ENCODE results near the gene DOCK10.
"Not testable (repeated sequence)": the region's sequence is repeated elsewhere in the genome, so short reads cannot be mapped to it uniquely, and the experiment has no call there.

The DOCK10 gene

DNA sequence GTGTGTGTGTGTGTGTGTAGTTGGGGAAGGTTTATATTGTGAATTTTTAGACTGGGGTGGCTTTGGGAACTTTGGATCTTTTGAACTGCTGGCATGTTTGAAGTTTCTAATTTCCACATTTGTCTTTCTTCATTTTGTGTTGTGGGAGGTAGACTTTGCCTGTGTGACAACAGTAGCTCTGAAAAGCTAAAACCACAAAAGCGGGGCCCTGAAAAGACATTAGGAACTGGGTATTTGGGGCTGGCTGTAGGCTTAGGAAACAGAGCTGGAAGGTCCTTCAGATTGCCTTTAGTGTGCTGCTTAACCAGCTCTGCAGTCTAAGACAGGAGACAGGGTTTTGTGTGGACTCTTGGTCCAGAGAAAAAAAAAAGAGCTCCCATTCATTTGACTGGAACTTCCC is 27.2 kb upstream of the DOCK10 start:
- no peak overlapping the region for H3K4me3 ChIP-seq (ENCODE audit: low read depth, low read length)
- DNase-seq (ENCODE audit: low read depth) = no peak
- TF ChIP-seq, protein P1, sequence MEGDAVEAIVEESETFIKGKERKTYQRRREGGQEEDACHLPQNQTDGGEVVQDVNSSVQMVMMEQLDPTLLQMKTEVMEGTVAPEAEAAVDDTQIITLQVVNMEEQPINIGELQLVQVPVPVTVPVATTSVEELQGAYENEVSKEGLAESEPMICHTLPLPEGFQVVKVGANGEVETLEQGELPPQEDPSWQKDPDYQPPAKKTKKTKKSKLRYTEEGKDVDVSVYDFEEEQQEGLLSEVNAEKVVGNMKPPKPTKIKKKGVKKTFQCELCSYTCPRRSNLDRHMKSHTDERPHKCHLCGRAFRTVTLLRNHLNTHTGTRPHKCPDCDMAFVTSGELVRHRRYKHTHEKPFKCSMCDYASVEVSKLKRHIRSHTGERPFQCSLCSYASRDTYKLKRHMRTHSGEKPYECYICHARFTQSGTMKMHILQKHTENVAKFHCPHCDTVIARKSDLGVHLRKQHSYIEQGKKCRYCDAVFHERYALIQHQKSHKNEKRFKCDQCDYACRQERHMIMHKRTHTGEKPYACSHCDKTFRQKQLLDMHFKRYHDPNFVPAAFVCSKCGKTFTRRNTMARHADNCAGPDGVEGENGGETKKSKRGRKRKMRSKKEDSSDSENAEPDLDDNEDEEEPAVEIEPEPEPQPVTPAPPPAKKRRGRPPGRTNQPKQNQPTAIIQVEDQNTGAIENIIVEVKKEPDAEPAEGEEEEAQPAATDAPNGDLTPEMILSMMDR (IDR thresholded peaks at IDR 0.05; ENCODE audit: control insufficient read depth, extremely low read depth, insufficient read depth) = no peak

DNA sequence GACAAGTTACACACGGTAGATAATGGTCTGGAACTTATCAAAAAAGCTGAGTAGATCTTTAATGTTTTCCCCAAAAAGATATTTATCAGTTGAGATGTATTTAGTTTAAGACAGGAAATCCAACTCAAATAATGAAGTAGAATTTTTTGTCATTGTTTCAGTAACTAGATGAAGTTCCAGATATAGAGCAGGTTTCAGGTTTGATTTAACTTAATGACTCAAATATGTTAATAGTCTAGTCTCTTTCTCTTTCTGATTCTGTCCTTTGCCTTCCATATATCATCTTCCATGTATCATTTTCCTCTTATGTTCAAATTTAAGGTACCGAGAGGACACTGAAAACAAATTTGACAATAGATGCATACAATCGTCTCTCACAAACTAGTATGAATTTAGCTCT is 23.6 kb upstream of the DOCK10 start:
- H3K4me3 ChIP-seq (ENCODE audit: low read depth, low read length) = no peak overlapping the region
- no peak for DNase-seq (ENCODE audit: low read depth)
- TF ChIP-seq, protein P1 (IDR thresholded peaks at IDR 0.05; ENCODE audit: control insufficient read depth, extremely low read depth, insufficient read depth) = no peak

DNA sequence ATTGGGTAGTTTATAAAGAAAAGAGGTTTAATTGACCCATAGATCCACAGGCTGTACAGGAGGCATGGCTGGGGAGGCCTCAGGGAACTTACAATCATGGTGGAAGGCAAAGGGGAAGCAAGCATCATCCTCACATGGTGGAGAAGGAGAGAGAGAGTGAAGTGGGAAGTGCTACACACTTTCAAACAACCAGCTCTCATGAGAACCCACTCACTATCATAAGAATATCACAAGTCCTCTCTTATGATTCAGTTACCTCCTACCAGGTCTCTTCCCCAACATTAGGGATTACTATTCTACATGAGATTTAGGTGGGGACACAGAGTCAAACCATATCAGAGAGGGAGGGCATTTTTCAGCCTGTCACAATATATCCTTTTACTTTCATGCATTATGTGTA is 22.7 kb upstream of the DOCK10 start:
- TF ChIP-seq, protein P1 (IDR thresholded peaks at IDR 0.05; ENCODE audit: control insufficient read depth, extremely low read depth, insufficient read depth) = no peak
- no peak overlapping the region for H3K4me3 ChIP-seq (ENCODE audit: low read depth, low read length)
- DNase-seq (ENCODE audit: low read depth) = no peak

DNA sequence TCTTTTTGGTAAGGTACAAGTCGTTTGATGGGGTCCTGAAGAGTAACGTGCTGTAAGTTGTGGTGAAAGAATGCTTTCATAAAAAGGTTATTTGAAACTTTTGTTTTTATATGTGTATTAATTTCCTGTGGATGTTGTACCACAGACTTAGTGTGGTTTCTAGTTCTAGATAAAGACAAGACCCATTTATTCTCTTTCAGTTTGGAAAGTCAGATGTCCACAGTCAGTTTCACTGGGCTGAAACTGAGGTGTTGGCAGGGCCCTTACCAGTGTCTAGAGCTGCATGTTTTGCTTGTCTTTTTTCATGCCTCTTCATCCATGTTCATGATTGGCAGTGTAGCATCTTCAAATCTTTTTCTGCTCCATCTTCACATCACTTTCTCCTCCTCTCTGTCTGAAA is 22.1 kb upstream of the DOCK10 start:
- no peak overlapping the region for H3K4me3 ChIP-seq (ENCODE audit: low read depth, low read length)
- TF ChIP-seq, protein P1 (IDR thresholded peaks at IDR 0.05; ENCODE audit: control insufficient read depth, extremely low read depth, insufficient read depth) = no peak

DNA sequence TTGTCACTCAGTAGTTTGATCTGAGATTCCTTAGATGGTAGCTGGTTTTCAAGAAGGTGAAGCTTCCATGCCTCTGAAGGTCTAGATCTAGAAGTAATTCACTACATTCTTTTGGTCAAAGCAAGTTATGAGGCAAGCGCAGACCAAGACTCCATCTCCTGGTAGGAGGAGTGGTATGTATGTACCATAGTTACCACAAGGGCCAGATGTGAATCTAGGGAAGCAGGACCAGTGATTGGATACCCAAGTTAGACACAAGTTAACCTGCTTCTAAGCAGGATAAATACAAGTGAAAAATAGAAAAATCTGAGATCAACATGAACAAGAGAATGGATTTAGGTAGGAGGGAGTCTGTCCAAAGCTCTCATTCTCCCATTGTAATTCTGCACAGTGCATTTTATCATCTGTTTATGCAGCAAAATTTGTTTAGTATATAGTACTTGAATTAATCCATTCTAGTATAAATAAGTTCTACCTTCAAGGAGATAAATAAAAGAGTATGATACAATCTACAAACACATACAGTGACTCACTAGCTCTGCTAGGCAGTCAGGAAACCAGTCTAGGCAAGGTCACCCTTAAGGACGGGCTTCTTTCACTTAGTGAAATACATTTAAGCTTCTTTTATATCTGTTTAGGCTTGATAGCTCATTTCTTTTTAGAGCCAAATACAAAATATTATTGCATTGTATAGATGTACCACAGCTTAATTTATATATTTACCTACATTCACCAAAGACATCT is 14.2 kb upstream of the DOCK10 start:
- DNase-seq (ENCODE audit: low read depth) = no peak
- TF ChIP-seq, protein P1 (IDR thresholded peaks at IDR 0.05; ENCODE audit: control insufficient read depth, extremely low read depth, insufficient read depth) = no peak
- H3K4me3 ChIP-seq (ENCODE audit: low read depth, low read length) = no peak overlapping the region

More for the DNA sequence above, 22.1 kb upstream of the DOCK10 start:
- DNase-seq (ENCODE audit: low read depth) = no peak

DNA sequence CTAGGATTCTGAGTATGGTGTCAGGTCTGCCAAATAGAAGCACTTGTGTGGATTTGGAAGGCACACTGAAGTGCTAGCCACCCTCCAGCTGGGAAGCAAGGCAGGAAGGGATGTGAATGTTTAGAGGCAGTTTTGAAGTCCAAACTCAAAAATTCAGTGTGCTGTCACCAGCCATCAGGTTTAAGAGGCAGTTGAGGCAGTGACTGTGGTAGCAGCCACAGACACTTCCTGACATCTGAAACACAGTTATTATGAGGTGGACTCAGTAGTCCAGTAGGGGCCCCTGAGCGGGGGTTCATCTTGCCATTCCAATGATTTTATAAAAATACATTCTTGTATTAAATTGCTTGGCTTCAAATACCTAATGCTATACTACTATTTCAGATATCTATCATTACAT is 13.4 kb upstream of the DOCK10 start:
- TF ChIP-seq, protein P1 (IDR thresholded peaks at IDR 0.05; ENCODE audit: control insufficient read depth, extremely low read depth, insufficient read depth) = no peak
- no peak for DNase-seq (ENCODE audit: low read depth)
- no peak overlapping the region for H3K4me3 ChIP-seq (ENCODE audit: low read depth, low read length)

DNA sequence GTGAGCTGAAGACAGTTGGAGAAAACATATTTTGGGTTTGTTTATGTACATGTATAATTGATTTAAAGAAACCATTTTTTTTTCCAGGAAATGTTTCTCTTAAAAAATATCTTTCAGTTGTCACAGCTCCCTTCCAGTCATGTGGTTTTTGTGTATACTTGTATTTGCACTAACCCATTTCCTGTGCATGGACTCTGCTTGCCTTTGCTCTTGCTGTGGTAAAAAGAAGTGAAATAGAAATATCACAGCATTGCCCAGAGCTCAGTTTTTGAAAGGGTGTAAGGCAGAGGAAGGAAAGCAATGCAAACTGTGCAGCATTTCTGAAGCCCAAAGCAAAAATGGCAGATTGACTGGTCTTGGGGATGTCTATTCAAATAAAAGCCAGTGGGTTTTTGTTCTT is 10.4 kb upstream of the DOCK10 start:
- no peak for DNase-seq (ENCODE audit: low read depth)
- TF ChIP-seq, protein P1 (IDR thresholded peaks at IDR 0.05; ENCODE audit: control insufficient read depth, extremely low read depth, insufficient read depth) = no peak

DNA sequence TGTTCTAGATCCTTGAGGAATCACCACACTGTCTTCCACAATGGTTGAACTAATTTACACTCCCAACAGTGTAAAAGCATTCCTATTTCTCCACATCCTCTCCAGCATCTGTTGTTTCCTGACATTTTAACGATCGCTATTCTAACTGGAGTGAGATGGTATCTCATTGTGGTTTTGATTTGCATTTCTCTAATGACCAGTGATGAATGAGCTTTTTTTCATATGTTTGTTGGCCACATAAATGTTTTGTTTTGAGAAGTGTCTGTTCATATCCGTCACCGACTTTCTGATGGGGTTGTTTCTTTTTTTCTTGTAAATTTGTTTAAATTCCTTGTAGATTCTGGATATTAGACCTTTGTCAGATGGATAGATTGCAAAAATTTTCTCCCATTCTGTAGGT is 5.2 kb upstream of the DOCK10 start:
- not testable (repeated sequence) for H3K4me3 ChIP-seq (ENCODE audit: low read depth, low read length); DNase-seq (ENCODE audit: low read depth)

More for the DNA sequence above, 10.4 kb upstream of the DOCK10 start:
- no peak overlapping the region for H3K4me3 ChIP-seq (ENCODE audit: low read depth, low read length)
